H1 (cell line): ENCODE results near the gene SLN. TPM values are rescaled to one million over a fixed set of nuclear protein-coding genes. Genes with fewer than 3 reads are reported as not detected.

Experiments
- CBX8 ChIP-seq: fragments of 300-800, 300-1000 bp; sonication (generic); IDR thresholded peaks from 2 replicates; pipeline ENCODE4 v1.7.1; 2016; ENCODE audit warnings: low read depth, low read length, borderline replicate concordance
- CHD7 ChIP-seq: fragments of 300-600 bp; sonication (generic); IDR thresholded peaks from 2 replicates; pipeline ENCODE4 v1.7.1; 2012; ENCODE audit warnings: low read length, moderate library complexity, mild to moderate bottlenecking, inconsistent platforms; ENCODE audit not compliant: insufficient replicate concordance
- EP300 ChIP-seq, 2 experiments: IDR thresholded peaks; 1 replicate in 1 of 2; 2 replicates in 1 of 2; pipeline ENCODE4 v1.6.1; 2011 to 2012; ENCODE audit warnings: low read depth in 2 of 2, low read length in 2 of 2, mild to moderate bottlenecking in 2 of 2, borderline replicate concordance in 1 of 2, inconsistent platforms in 1 of 2, moderate library complexity in 1 of 2
- MAFK ChIP-seq: IDR thresholded peaks from 2 replicates; pipeline ENCODE4 v1.6.1; 2012; ENCODE audit warnings: low read depth, mild to moderate bottlenecking, improper control_type of control experiment, low read length
- RBBP5 ChIP-seq: IDR thresholded peaks from 2 replicates; pipeline ENCODE4 v1.7.1; 2012; ENCODE audit warnings: low read depth, mild to moderate bottlenecking, inconsistent platforms, low read length, moderate library complexity, borderline replicate concordance
- USF2 ChIP-seq: IDR thresholded peaks from 2 replicates; pipeline ENCODE4 v1.6.1; 2011; ENCODE audit warnings: low read length, improper control_type of control experiment
- polyA plus RNA-seq, 7 experiments: library from polyadenylated mRNA; depleted of rRNA in 3 of 7; stranded (reverse) in 5 of 7; unstranded in 2 of 7; fragments of >200 nt in 5 of 7; fragments of 200-250 nt in 2 of 7; gene quantifications; 1 replicate in 5 of 7; 2 replicates in 1 of 7; 4 replicates in 1 of 7; pipeline versions ENCODE4 v1.2.1 to v1.2.3, GENCODE V29; 2011 to 2013; ENCODE audit warnings: missing spikeins in 2 of 7, mixed read lengths in 2 of 7
- total RNA-seq: library from RNA; stranded (reverse); fragmentation: NEBNext Ultra II Directional; extraction: Animal tissue kit (Norgen Biotek cat#: 25700); gene quantifications from 2 replicates; pipeline ENCODE4 v1.2.1, GENCODE V29; 2021

Gene SLN
- total and polyA plus RNA-seq, 2 of the 8 experiments (the other 6 are each of a cell fraction or from before 2014, with no cell fraction given), result not detected

GRCh38 chr11:107691000-107691750 lies 20.7 kb downstream of the SLN start (continued):
- TF ChIP-seq CHD7 (no peak), CBX8 (no peak), EP300 (IDR thresholded peaks at IDR 0.05; ENCODE audit: borderline replicate concordance in 1 of 2, low read depth in 2 of 2, low read length in 2 of 2) (no peak), RBBP5 (no peak), USF2 (no peak), MAFK (no peak)
